Mesothelial cell of epicardium (in vitro differentiated cells): ENCODE data around the gene LRFN4. TPM values are rescaled to one million over a fixed set of nuclear protein-coding genes. Genes with fewer than 3 reads are reported as not detected.
A peak's percentile ranks its signal among the peaks of the same experiment; 100 is the strongest.

Experiments used
- DNase-seq, 2 experiments: peaks; one replicate each; pipeline ENCODE4 v3.0.0; 2021; ENCODE audit warnings: low spot score in 2 of 2; ENCODE audit not compliant: unreplicated experiment in 2 of 2
- H3K27ac Mint-ChIP-seq: 2 replicates; pipeline ENCODE4 v1.8.0; 2021; ENCODE audit warnings: mixed read lengths
- H3K27me3 Mint-ChIP-seq: 2 replicates; pipeline ENCODE4 v1.8.0; 2021; ENCODE audit warnings: low read depth, mixed read lengths
- H3K36me3 Mint-ChIP-seq: 2 replicates; pipeline ENCODE4 v1.8.0; 2021; ENCODE audit warnings: mixed read lengths
- H3K4me1 Mint-ChIP-seq: 2 replicates; pipeline ENCODE4 v1.8.0; 2021; ENCODE audit warnings: mixed read lengths
- H3K4me3 Mint-ChIP-seq: 2 replicates; pipeline ENCODE4 v1.8.0; 2021; ENCODE audit warnings: mild to moderate bottlenecking, moderate library complexity, mixed read lengths
- H3K9me3 Mint-ChIP-seq: 2 replicates; pipeline ENCODE4 v1.8.0; 2021; ENCODE audit warnings: mixed read lengths
- CTCF ChIP-seq: fragments of 200-600 bp; sonication (generic); IDR thresholded peaks from one replicate; pipeline ENCODE4 v1.5.0; 2021; ENCODE audit warnings: antibody characterized with exemption; ENCODE audit not compliant: unreplicated experiment
- total RNA-seq: library from RNA; stranded (reverse); gene quantifications from 3 replicates; pipeline ENCODE4 v1.2.1, GENCODE V29; 2021

The LRFN4 gene
- total RNA-seq, 1 donor from 2014 or later = 26.6 TPM

DNA sequence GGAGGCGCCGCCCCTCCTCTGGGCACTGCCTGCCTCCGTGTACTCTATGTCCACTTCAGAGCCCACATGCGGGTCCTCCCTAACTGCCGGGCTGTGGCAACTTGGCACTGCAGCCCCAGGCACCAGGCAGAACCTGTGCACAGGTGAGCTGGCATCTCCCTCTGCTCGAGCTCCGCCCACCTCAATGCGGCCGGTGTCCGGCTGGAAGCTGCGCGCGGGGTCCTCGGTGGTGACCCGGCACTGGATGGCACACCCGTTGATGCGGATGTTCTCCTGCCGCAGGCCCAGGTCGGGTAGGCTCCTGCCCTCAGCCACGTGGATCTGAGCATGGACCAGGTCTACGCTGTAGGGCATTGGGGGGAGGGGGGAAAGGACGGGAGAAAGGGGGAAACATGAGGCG is 9.1 kb downstream of the LRFN4 start:
- DNase-seq = no peak
- no peaks in the 10 kb centered on the region for H3K27me3 Mint-ChIP-seq
- H3K27ac Mint-ChIP-seq = no peak overlapping the region
- no peaks in the 10 kb centered on the region for H3K36me3 Mint-ChIP-seq
- H3K9me3 Mint-ChIP-seq = no peaks in the 10 kb centered on the region
- no peak overlapping the region for H3K4me3 Mint-ChIP-seq
- peaks cover 5% of the 10 kb centered on the region for H3K4me1 Mint-ChIP-seq
- TF ChIP-seq CTCF = no peak

DNA sequence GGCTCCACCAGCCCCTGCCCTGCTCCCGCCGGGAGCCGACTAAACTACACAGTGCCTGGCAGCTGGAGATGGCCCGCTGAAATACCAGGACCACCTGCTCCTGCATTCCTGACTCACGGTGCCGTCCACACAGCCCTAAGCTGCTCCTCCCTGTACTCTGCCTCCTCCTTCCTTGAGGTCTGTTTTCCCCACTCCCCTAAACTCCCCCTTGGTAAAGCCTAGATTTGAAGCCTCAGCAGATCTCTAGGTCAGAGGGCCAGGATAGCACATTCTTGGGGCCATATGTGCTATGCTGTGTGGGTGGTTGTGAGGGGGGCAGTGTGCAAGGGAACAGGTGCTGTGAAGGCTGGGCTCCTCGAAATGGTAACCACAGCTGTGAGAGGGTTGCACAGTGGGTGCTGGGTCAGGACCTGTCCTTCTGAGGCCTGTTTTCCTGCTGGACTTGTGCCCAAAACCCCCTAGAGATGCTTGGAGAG is 9.7 kb downstream of the LRFN4 start:
- Mint-ChIP-seq H3K4me1 (peaks cover 5% of the 10 kb centered on the region), H3K4me3 (no peak overlapping the region), H3K27ac (no peak overlapping the region), H3K36me3 (no peaks in the 10 kb centered on the region), H3K9me3 (no peaks in the 10 kb centered on the region), H3K27me3 (no peaks in the 10 kb centered on the region)
- no peak for TF ChIP-seq CTCF
- no peak for DNase-seq

DNA sequence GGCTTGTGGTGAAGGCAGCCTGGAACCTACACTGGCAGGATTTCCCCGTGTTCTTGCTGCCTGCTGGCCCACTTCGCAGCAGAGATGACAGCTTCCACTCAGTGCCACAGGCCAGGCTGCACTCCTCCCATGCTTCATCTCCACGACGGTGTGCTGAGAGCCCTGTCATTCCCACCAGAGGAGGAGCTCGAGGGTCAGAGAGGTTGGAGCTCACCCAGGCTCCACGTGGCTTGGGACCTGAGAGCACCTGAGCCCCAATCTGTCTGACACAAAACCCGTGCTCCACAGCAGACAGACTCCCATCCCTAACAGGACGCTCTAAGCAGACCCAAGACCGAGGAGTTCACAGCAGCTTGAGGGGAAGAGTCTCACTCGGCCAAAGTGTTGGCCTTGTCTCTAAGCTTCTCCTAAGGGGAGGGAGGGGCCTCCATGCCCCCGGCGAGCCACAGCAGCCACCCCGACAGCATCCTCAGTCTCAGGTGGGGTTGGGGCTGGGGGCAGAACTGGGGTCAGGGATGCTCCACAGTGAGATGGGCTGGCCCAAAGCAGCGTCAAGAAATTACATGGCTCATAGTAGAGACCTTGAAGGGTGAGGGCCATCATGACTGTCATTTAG is 10.7 kb downstream of the LRFN4 start:
- H3K27me3 Mint-ChIP-seq = no peaks in the 10 kb centered on the region
- no peak for DNase-seq
- no peaks in the 10 kb centered on the region for H3K36me3 Mint-ChIP-seq
- no peak for TF ChIP-seq CTCF
- H3K9me3 Mint-ChIP-seq = no peaks in the 10 kb centered on the region
- peaks cover 5% of the 10 kb centered on the region for H3K4me1 Mint-ChIP-seq
- no peak overlapping the region for H3K27ac Mint-ChIP-seq
- no peak overlapping the region for H3K4me3 Mint-ChIP-seq

DNA sequence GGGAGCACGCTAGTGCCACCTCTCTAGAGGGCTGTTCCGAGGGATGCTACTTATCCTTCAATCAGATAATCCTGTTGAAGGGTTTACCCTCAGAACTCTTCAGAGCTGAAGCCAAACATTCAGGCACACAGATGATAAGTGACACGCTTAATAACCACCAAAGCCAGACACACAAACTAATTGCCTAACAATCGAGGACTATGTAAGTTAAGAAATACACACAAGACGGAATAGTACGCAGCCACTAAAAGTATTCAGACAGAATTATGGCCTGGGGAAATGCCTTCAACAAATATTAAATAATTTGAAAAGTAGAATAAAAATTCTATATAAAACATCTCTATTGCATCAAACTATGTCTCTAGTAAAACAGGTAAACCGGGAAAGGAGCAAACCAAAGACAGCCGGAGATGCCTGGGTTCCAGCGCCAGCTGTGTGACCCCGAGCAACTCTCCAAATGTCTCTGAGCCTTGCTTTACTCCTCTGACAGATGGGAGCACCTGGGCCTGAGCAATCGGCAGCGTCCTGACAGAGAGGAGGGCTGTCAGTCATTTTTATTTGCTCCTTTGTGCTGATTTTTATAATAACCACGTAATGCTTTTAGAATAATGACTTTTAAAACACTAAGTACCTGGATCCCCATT is 11.3 kb downstream of the LRFN4 start:
- no peak for DNase-seq
- H3K27ac Mint-ChIP-seq = no peak overlapping the region
- TF ChIP-seq CTCF = no peak
- no peak overlapping the region for H3K4me3 Mint-ChIP-seq
- H3K4me1 Mint-ChIP-seq = peaks cover 5% of the 10 kb centered on the region
- no peaks in the 10 kb centered on the region for H3K27me3 Mint-ChIP-seq
- no peaks in the 10 kb centered on the region for H3K9me3 Mint-ChIP-seq
- no peaks in the 10 kb centered on the region for H3K36me3 Mint-ChIP-seq

DNA sequence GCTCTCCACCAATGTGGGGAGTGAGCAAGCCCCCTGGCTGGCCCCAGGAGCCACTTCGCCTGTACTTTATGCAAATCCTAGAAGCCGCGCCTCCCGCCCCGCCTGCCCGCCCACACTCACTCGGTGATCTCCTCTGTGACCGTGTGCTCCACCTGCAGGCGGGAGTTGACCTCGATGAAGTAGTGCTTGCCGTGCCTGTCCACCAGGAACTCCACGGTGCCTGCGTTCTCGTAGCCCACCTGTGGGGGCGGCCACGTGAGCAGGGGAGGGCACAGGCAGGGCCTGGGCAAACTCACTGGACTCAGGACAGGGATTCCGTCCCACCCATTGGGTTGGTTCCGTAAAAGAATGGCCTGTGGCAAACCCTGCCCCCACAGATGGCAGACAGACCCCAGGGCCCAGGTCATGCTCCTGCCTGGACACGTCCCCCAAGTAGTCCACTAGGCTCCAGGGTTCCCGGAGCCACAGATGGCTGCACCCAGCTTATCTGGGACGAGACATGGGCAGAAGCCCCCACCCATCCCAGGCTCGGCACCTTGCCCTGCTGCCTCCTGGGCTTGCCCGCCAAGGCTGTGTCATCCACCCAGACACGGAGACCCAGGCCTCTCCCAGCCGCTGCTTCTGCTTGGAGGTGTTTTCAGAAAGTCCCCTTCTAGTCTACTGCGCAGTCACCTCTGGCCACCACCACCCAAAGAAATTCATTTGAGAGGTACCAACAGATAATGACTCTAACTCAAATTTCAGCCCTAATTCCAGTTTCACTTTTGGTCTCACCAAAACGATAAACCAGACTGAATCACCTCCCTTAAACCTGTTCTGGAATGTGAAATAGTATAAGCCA is 12.1 kb downstream of the LRFN4 start:
- no peaks in the 10 kb centered on the region for H3K36me3 Mint-ChIP-seq
- H3K4me3 Mint-ChIP-seq = no peak overlapping the region
- H3K27me3 Mint-ChIP-seq = no peaks in the 10 kb centered on the region
- TF ChIP-seq CTCF = peak; percentile 25
- no peak for DNase-seq
- H3K27ac Mint-ChIP-seq = no peak overlapping the region
- H3K4me1 Mint-ChIP-seq = peaks cover 5% of the 10 kb centered on the region
- H3K9me3 Mint-ChIP-seq = no peaks in the 10 kb centered on the region
